HG03060 (cell line): Measurements from ENCODE around the gene PCDHA10.
"Not testable (repeated sequence)": the region's sequence is repeated elsewhere in the genome, so short reads cannot be mapped to it uniquely, and the experiment has no call there.

Source experiments
- ATAC-seq: cut with Tn5 transposase; IDR thresholded peaks from one replicate; pipeline ENCODE4 v1.9.1; 2021; ENCODE audit warnings: low read depth, moderate number of reproducible peaks; ENCODE audit not compliant: unreplicated experiment

The PCDHA10 gene

GRCh38 chr5:140840978-140841962 lies 14.4 kb upstream of the PCDHA10 start, which contains the start of gene PCDHA8:
PCDHA8 (plus strand) TSS chr5:140841187; CDS start chr5:140841322, 135 bp downstream.
- no peak for ATAC-seq

- no peak for ATAC-seq
Observed at GRCh38 chr5:140842798-140843733, 12.6 kb upstream of the PCDHA10 start.

- not testable (repeated sequence) for ATAC-seq
Observed at GRCh38 chr5:140848139-140849102, 7.3 kb upstream of the PCDHA10 start, which contains the start of gene PCDHA9. PCDHA9 (plus strand) TSS chr5:140848382; CDS start chr5:140848496, 114 bp downstream.

DNA sequence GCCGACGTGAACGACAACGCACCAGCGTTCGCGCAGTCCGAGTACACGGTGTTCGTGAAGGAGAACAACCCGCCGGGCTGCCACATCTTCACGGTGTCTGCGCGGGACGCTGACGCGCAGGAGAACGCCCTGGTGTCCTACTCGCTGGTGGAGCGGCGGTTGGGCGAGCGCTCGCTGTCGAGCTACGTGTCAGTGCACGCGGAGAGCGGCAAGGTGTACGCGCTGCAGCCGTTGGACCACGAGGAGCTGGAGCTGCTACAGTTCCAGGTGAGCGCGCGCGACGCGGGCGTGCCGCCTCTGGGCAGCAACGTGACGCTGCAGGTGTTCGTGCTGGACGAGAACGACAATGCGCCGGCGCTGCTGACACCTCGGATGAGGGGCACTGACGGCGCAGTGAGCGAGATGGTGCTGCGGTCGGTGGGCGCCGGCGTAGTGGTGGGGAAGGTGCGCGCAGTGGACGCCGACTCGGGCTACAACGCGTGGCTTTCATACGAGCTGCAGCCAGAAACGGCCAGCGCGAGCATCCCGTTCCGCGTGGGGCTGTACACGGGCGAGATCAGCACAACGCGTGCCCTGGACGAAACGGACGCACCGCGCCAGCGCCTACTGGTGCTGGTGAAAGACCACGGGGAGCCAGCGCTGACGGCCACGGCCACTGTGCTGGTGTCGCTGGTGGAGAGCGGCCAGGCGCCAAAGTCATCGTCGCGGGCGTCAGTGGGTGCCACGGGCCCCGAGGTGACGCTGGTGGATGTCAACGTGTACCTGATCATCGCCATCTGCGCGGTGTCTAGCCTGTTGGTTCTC lies 5.7 kb upstream of the PCDHA10 start:
- ATAC-seq, result not testable (repeated sequence)

GRCh38 chr5:140857177-140857986 lies 1.7 kb downstream of the PCDHA10 start:
- no peak for ATAC-seq

GRCh38 chr5:140857987-140858240 lies 2.2 kb downstream of the PCDHA10 start:
- no peak for ATAC-seq

DNA sequence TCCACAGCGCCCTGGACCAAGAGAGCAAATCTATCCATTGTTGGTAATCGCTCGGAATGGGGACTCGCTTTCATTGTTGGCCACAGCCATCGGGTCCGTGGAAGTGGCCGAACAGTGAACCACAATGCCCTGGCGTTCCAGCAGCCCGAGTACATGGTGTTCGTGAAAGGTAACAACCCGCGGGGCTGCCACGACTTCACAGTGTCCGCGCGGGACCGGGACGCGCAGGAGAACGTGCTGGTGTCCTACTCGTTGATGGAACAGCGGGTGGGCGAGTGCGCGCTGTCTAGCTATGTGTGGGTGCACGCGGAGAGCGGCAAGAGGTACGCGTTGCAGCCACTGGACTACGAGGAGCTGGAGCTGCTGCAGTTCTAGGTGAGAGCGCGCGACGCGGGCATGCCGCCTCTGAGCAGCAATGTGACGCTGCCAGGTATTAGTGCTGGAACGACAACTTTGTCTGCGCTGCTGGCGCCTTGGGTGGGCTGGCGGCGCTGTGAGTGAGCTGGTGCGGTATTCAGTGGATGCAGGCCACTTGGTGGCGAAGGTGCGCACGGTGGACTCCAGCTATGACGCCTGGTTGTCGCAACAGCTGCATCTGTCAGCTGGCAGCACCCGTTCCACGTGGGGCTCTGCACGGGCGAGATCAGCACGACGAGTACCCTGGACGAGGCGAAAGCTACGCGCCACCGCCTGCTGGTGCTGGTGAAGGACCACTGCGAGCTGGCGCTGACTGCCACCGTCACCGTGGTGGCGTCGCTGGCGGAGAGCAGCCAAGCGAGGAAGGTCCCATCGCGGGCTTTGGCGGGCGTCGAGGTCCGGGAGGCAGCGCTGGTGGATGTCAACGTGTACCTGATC lies 7.0 kb downstream of the PCDHA10 start:
- no peak for ATAC-seq

- ATAC-seq, result no peak
Observed at GRCh38 chr5:140868721-140869554, 13.2 kb downstream of the PCDHA10 start, which contains the start of gene PCDHA11. PCDHA11 (plus strand) TSS chr5:140868957; CDS start chr5:140869104, 147 bp downstream.

DNA sequence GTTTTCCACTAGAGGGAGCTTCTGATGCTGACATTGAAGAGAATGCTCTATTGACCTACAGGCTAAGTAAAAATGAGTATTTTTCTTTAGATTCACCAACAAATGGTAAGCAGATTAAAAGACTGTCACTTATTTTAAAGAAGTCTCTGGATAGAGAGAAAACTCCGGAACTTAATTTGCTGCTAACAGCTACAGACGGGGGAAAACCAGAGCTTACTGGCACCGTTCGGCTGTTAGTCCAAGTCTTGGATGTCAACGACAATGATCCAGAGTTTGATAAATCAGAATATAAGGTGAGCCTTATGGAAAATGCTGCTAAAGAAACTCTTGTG lies 13.8 kb downstream of the PCDHA10 start:
- no peak for ATAC-seq

DNA sequence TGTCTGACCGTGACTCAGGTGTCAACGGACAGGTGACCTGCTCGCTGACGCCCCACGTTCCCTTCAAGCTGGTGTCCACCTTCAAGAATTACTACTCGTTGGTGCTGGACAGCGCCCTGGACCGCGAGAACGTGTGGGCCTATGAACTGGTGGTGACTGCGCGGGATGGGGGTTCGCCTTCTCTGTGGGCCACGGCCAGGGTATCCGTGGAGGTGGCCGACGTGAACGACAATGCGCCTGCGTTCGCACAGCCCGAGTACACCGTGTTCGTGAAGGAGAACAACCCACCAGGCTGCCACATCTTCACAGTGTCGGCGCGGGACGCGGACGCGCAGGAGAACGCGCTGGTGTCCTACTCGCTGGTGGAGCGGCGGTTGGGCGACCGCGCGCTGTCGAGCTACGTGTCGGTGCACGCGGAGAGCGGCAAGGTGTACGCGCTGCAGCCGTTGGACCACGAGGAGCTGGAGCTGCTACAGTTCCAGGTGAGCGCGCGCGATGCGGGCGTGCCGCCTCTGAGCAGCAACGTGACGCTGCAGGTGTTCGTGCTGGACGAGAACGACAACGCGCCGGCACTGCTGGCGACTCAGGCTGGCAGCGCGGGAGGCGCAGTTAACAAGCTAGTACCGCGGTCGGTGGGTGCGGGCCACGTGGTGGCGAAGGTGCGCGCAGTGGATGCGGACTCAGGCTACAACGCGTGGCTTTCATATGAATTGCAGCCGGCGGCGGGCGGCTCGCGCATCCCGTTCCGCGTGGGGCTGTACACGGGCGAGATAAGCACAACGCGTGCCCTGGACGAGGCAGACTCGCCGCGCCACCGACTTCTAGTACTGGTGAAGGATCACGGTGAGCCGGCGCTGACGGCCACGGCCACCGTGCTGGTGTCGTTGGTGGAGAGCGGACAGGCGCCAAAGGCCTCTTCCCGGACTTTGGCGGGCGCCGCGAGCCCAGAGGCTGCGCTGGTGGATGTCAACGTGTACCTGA lies 14.8 kb downstream of the PCDHA10 start:
- no peak for ATAC-seq

GRCh38 chr5:140875085-140876065 lies 19.7 kb downstream of the PCDHA10 start, which contains the start of gene PCDHA12:
PCDHA12 (plus strand) TSS chr5:140875308; CDS start chr5:140875473, 165 bp downstream.
- no peak for ATAC-seq

GRCh38 chr5:140876541-140877261 lies 21.0 kb downstream of the PCDHA10 start:
- not testable (repeated sequence) for ATAC-seq

- ATAC-seq, result no peak
Observed at GRCh38 chr5:140877262-140877581, 21.5 kb downstream of the PCDHA10 start.
